GM21825 (cell line): ENCODE results near the gene MGRN1.
"Not testable (repeated sequence)": the region's sequence is repeated elsewhere in the genome, so short reads cannot be mapped to it uniquely, and the experiment has no call there.

ENCODE experiments used
- ATAC-seq: cut with Tn5 transposase; IDR thresholded peaks from one replicate; pipeline ENCODE4 v1.9.1; 2021; ENCODE audit warnings: mild to moderate bottlenecking, moderate library complexity; ENCODE audit not compliant: unreplicated experiment

MGRN1 gene

DNA sequence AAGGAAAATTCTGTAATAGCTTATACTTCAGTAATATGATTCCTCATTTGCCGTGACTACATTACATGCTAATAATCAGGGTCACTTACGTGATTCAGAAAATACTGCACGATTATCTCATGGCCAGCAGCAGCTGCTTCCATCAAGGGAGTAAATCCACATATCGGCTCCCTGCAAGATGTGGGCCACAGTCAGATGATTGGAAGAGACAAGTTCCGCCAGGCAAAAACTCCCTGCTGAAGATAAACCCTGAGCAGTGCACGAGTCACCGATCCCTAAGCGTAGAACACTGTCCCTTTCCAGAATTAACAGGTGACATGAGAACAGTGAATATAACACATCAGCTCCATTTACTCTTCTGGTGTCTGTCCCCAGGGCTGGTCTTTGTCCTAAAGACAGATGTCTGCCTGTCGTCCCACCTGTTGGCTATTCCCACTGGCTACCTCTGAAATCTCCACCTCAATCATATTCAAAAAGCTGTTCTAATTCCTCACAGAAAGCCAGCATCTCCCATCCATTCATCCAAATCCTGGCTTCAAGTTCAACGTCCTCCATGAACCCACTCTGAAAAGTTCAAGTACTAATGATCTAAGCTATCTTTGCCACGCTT, 100.1 kb downstream of the MGRN1 start:
- no peak for ATAC-seq

GRCh38 chr16:4726616-4727015, 102.0 kb downstream of the MGRN1 start:
- no peak for ATAC-seq

DNA sequence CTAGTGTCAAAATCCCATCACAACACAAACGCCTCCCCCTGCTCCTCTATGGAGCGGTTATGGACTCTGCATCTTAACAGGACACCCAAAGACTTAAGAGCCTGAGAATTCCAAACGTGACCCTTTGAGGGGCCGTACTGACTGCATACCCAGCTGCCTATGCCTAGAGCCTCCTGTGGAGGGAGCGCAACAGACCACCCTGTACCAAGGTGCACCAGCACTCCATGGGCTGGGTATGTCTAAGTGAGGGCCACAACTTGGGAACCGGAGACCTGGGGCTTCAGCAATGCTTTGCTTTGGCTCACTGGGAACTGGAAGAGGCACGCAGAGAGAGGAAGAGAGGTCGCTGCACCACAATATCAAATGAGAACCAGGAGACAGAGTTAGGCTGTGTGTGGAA, 104.0 kb downstream of the MGRN1 start:
- no peak for ATAC-seq

GRCh38 chr16:4729876-4730275, 105.2 kb downstream of the MGRN1 start:
- no peak for ATAC-seq

- no peak for ATAC-seq
These were observed 108.7 kb downstream of the MGRN1 start for GRCh38 chr16:4733211-4733742.

DNA sequence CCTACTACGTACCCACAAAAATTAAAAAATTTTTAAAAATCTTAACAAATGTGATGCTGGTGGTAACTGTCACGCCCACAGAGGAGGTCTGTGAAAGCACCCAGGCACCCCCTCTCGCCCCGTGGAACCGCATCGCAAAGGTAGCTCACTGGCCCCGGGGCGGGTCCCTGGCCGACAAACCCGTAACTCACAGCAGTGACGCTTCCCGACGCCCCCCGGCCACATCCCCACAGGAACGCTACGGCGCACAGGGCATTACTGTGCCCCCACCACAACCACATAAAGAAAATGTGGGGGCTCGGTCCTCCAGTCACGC, 109.1 kb downstream of the MGRN1 start:
- ATAC-seq: no peak

GRCh38 chr16:4734063-4734729, 109.6 kb downstream of the MGRN1 start, which contains the start of the genes ANKS3 and DNAAF8:
TSS of gene ANKS3 (minus strand) at chr16:4734271. CDS start at chr16:4730149, 4,122 bp downstream.
TSS of gene DNAAF8 (plus strand) at chr16:4734537. CDS start at chr16:4736515, 1,978 bp downstream.
- ATAC-seq: peak; percentile 66

DNA sequence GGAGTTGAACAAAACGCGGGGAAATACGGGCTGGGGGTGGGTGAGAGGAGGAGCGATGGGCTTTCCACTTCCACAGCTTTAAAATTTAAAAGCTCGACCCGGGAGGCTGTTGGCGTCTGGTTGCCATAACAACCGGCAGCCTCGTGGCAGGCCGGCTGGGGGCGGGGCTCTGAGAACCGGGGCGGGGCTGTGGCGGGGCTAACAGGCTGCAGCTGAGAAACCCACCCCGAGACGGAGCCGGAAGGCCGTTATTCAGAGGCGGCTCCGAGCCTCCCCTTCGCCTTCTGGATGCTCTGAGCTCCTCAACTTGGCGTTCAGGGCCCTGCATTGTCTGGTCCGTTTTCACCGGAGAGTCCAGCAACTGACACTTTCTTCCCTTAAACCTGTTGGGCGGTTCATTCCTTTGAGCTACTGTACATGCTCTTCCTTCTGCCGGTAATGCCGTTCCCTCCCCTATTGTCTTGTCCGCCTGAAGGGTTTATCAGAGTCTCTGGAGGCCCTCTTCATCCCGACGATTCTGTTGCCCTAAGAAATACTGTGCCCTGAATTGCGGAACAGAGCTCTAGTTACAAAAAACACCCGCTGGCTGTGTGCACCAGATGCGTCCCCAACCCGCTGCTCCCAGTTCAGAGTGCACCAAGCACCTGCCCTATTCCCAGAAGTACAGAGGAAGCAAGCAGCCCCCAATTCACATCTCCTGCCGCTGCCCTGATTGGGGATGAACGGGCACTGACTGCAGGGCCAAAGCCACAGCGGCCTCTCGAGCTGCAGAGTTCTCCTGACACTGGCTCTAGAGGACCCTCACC, 110.3 kb downstream of the MGRN1 start:
- peak; percentile 56 for ATAC-seq

GRCh38 chr16:4736546-4736945, 111.9 kb downstream of the MGRN1 start:
- ATAC-seq: no peak

DNA sequence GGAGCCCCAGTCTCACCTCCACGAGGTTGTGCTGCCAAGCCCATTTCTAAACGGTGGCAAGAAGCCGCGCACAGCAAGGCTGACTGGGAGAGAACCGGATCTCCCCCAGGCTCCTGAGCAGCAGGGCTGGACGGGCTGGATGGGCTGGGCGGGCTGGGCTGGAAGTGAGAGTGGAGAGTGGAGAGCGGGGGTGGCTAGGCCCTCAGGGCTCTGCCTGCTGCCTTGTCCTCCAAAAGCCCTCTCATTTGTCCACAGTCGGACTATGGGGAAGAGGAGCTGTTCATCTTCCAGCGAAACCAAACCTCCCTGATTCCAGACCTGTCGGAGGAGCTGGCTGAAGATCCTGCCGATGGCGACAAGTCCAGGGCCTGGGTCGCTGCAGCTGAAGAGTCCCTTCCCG, 112.9 kb downstream of the MGRN1 start:
- no peak for ATAC-seq

DNA sequence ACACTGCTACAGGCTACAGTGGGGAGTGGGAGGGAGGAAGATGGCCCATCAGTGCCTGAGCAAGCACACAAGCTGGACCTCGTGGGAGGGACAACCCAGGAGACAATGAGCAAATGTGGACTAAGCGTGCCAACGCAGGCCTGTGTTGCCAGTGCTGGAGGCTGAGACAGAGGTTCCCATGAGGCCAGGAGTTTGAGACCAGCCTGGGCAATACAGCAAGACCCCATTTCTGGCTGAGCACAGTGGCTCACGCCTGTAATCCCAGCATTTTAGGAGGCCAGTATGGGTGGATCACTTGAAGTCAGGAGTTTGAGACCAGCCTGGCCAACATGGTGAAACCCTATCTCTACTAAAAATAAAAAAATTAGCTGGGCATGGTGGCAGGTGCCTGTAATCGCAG, 113.7 kb downstream of the MGRN1 start:
- ATAC-seq: not testable (repeated sequence)
